PC-3 (cell line): ENCODE data around the gene NLRC4. TPM values are rescaled to one million over a fixed set of nuclear protein-coding genes. Genes with fewer than 3 reads are reported as not detected.

Source experiments
- ATAC-seq: fragments of 200-7000 bp; cut with Tn5 transposase; 2 replicates; pipeline ENCODE4 v1.9.1; 2020; ENCODE audit warnings: mild to moderate bottlenecking, moderate library complexity
- BruUV-seq: library from RNA; stranded (reverse); fragments of 400-500 nt; replicated peaks from 2 replicates; lab custom pipeline; 2021; lab: Mats Ljungman, UMichigan
- CTCF ChIA-PET: fragments of 300-600 bp; sonication (Branson Sonifier 250); formaldehyde crosslinking; loops from one replicate; lab custom pipeline; 2022; ENCODE audit warnings: antibody characterized with exemption; lab: Charles Lee
- POLR2A ChIA-PET: fragments of 300-600 bp; sonication (Branson Sonifier 250); formaldehyde crosslinking; loops from one replicate; lab custom pipeline; 2022; ENCODE audit warnings: antibody characterized with exemption; ENCODE audit not compliant: unreplicated experiment; lab: Charles Lee
- DNase-seq: peaks from one replicate; pipeline ENCODE4 v3.0.0-alpha.2; 2015
- H2AFZ ChIP-seq: fragments of 300-600 bp; sonication (generic); 2 replicates; pipeline ENCODE4 v1.6.0; 2016; ENCODE audit warnings: antibody characterized with exemption, low read length
- H3F3A ChIP-seq: fragments of 300-600 bp; sonication (generic); one replicate; pipeline ENCODE4 v1.6.0; 2017; ENCODE audit warnings: antibody characterized with exemption, low read length, control low read depth, mild to moderate bottlenecking; ENCODE audit not compliant: unreplicated experiment
- H3K27ac ChIP-seq: fragments of 300-600 bp; sonication (generic); 2 replicates; pipeline ENCODE4 v1.5.1; 2016; ENCODE audit warnings: mild to moderate bottlenecking, low read length
- H3K27me3 ChIP-seq: fragments of 300-600 bp; sonication (generic); 2 replicates; pipeline ENCODE4 v1.6.1; 2016; ENCODE audit warnings: low read length, mixed read lengths
- H3K36me3 ChIP-seq: fragments of 300-600 bp; sonication (generic); 2 replicates; pipeline ENCODE4 v1.6.1; 2016; ENCODE audit warnings: low read depth, mixed run types, low read length, mixed read lengths
- H3K4me1 ChIP-seq: fragments of 300-600 bp; sonication (generic); 2 replicates; pipeline ENCODE4 v1.5.1; 2016; ENCODE audit warnings: low read length; ENCODE audit not compliant: insufficient read depth
- H3K4me2 ChIP-seq: fragments of 300-600 bp; sonication (generic); 2 replicates; pipeline ENCODE4 v1.6.0; 2016; ENCODE audit warnings: low read length
- H3K4me3 ChIP-seq: fragments of 300-600 bp; sonication (generic); 2 replicates; pipeline ENCODE4 v1.5.1; 2016; ENCODE audit warnings: mild to moderate bottlenecking, low read length, mixed read lengths
- H3K79me2 ChIP-seq: fragments of 300-600 bp; sonication (generic); 2 replicates; pipeline ENCODE4 v1.6.1; 2017; ENCODE audit warnings: low read length, mixed read lengths
- H3K9ac ChIP-seq: fragments of 300-600 bp; sonication (generic); 2 replicates; pipeline ENCODE4 v1.6.0; 2016; ENCODE audit warnings: mild to moderate bottlenecking, low read length
- H3K9me2 ChIP-seq: fragments of 300-600 bp; sonication (generic); replicated peaks from 2 replicates; pipeline ENCODE4 v1.6.1; 2016; ENCODE audit warnings: mixed run types, low read length, mixed read lengths
- H3K9me3 ChIP-seq: fragments of 300-600 bp; sonication (generic); 2 replicates; pipeline ENCODE4 v1.6.1; 2016; ENCODE audit warnings: low read length, mixed read lengths
- H4K20me1 ChIP-seq: fragments of 300-600 bp; sonication (generic); 2 replicates; pipeline ENCODE4 v1.6.1; 2016; ENCODE audit warnings: low read length, mixed read lengths
- EZH2 ChIP-seq: fragments of 300-600 bp; sonication (generic); IDR thresholded peaks from one replicate; pipeline ENCODE4 v1.6.1; 2017; ENCODE audit warnings: antibody characterized with exemption, mild to moderate bottlenecking, low read length; ENCODE audit not compliant: unreplicated experiment
- EZH2phosphoT487 ChIP-seq: fragments of 300-600 bp; sonication (generic); IDR thresholded peaks from 2 replicates; pipeline ENCODE4 v1.6.1; 2018; ENCODE audit warnings: mild to moderate bottlenecking, antibody characterized with exemption, low read length, borderline replicate concordance
- intact Hi-C: fragments of 100-400 bp; cut with micrococcal nuclease; formaldehyde crosslinking; loops from 2 replicates; pipeline ENCODE4 v1.9.0; 2023
- total RNA-seq: library from RNA; depleted of rRNA; stranded (reverse); fragments of >200 nt; gene quantifications from 2 replicates; pipeline ENCODE4 v1.2.3, GENCODE V29; 2014
- TF ChIP-seq, protein P1 (sequence below): fragments of 300-600 bp; sonication (generic); conservative IDR thresholded peaks from 2 replicates; pipeline ENCODE4 v1.5.1; 2017; ENCODE audit warnings: antibody characterized with exemption, low read depth, mild to moderate bottlenecking, low read length

Gene NLRC4
- total RNA-seq, 1 experiment from 2014 or later: not detected

DNA sequence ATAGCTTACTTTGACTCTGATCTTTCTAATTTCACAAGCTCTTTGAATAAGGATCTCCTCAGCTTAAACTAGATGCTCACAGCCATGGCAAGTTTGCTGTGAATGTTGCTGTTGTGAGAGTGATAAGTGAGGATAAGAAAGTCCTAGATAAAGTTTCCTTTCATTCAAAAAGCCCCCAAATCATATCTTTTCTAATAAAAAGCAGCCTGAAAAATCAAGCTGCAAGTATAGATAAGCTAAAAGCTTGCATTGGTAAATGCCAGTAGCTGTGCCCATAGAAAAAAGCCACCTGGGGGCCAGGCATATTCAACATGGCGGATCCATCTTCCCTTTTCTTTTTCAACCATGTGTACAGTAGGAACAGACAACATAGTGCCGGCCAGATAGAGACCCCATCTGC lies 4.3 kb downstream of the NLRC4 start:
- Histone ChIP-seq H3K4me1 (no peaks in the 10 kb centered on the region), H3F3A (no peaks in the 10 kb centered on the region), H3K4me3 (no peak overlapping the region), H3K4me2 (no peak overlapping the region), H3K79me2 (no peaks in the 10 kb centered on the region), H3K9ac (no peak overlapping the region), H3K9me3 (no peaks in the 10 kb centered on the region), H3K36me3 (no peaks in the 10 kb centered on the region), H3K9me2 (no peaks in the 10 kb centered on the region), H4K20me1 (no peaks in the 10 kb centered on the region), H2AFZ (no peak overlapping the region), H3K27me3 (no peaks in the 10 kb centered on the region), H3K27ac (no peak overlapping the region)
- no TSS peak for BruUV-seq
- ChIA-PET CTCF (interaction anchor here (0.5 kb wide), 1 partner anchor 48 kb away, joined by 10 read pairs; no protein-coding TSS in a partner anchor), POLR2A (no interaction called here)
- DNase-seq: no peak
- intact Hi-C loops: no loop called here
- no peak for ATAC-seq
- TF ChIP-seq EZH2 (no peak), EZH2phosphoT487 (no peak)
- TF ChIP-seq, protein P1, sequence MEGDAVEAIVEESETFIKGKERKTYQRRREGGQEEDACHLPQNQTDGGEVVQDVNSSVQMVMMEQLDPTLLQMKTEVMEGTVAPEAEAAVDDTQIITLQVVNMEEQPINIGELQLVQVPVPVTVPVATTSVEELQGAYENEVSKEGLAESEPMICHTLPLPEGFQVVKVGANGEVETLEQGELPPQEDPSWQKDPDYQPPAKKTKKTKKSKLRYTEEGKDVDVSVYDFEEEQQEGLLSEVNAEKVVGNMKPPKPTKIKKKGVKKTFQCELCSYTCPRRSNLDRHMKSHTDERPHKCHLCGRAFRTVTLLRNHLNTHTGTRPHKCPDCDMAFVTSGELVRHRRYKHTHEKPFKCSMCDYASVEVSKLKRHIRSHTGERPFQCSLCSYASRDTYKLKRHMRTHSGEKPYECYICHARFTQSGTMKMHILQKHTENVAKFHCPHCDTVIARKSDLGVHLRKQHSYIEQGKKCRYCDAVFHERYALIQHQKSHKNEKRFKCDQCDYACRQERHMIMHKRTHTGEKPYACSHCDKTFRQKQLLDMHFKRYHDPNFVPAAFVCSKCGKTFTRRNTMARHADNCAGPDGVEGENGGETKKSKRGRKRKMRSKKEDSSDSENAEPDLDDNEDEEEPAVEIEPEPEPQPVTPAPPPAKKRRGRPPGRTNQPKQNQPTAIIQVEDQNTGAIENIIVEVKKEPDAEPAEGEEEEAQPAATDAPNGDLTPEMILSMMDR: no peak

DNA sequence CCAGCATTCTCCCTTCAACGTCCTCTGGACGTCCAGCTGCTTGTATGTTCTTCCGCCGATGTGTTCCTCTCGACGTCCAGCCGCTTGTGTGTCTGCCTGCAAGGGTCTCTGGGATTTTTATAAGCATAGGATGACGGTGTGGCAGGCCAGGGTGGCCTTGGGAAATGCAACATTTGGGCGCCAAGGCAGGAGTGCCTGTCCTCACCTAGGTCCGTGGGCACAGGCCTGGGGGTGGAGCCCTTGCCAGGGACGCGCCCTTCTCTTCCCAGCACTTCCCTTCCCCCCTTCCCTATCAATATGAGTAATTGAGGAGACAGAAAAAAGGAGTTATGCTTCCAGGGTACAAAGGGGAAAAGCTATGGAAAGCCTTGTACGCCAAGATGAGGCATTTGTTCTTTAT lies 6.4 kb downstream of the NLRC4 start:
- no peaks in the 10 kb centered on the region for H3K9me3 ChIP-seq
- no peaks in the 10 kb centered on the region for H3K36me3 ChIP-seq
- CTCF ChIA-PET: no interaction called here
- H3K9me2 ChIP-seq: no peaks in the 10 kb centered on the region
- no peak for DNase-seq
- H3K27ac ChIP-seq: no peak overlapping the region
- no peaks in the 10 kb centered on the region for H3K27me3 ChIP-seq
- no peaks in the 10 kb centered on the region for H4K20me1 ChIP-seq
- no peaks in the 10 kb centered on the region for H3K4me1 ChIP-seq
- H3K4me2 ChIP-seq: no peak overlapping the region
- H3F3A ChIP-seq: no peaks in the 10 kb centered on the region
- H3K9ac ChIP-seq: no peak overlapping the region
- peak overlapping the region; percentile 48; the same call in 1 of the 2 replicates for H2AFZ ChIP-seq
- TF ChIP-seq EZH2phosphoT487 (no peak), EZH2 (no peak)
- TF ChIP-seq, protein P1: no peak
- ATAC-seq: no peak
- intact Hi-C loops: no loop called here
- POLR2A ChIA-PET: no interaction called here
- no peak overlapping the region for H3K4me3 ChIP-seq
- H3K79me2 ChIP-seq: no peaks in the 10 kb centered on the region
- no TSS peak for BruUV-seq

GRCh38 chr2:32250290-32250689 lies 14.4 kb downstream of the NLRC4 start:
- peaks cover 6% of the 10 kb centered on the region for H3K4me1 ChIP-seq
- no peak overlapping the region for H2AFZ ChIP-seq
- CTCF ChIA-PET: no interaction called here
- no peak overlapping the region for H3K27ac ChIP-seq
- no peak for TF ChIP-seq EZH2
- no peak for TF ChIP-seq EZH2phosphoT487
- TF ChIP-seq, protein P1: no peak
- intact Hi-C loops: no loop called here
- no peaks in the 10 kb centered on the region for H3K9me2 ChIP-seq
- H3K79me2 ChIP-seq: no peaks in the 10 kb centered on the region
- H3K4me3 ChIP-seq: no peak overlapping the region
- no peak overlapping the region for H3K4me2 ChIP-seq
- H4K20me1 ChIP-seq: no peaks in the 10 kb centered on the region
- no TSS peak for BruUV-seq
- H3F3A ChIP-seq: no peaks in the 10 kb centered on the region
- POLR2A ChIA-PET: no interaction called here
- H3K9ac ChIP-seq: no peak overlapping the region
- H3K27me3 ChIP-seq: no peaks in the 10 kb centered on the region
- DNase-seq: no peak
- H3K9me3 ChIP-seq: no peaks in the 10 kb centered on the region
- ATAC-seq: no peak
- no peaks in the 10 kb centered on the region for H3K36me3 ChIP-seq
